ENCODE results near the gene ZNF511. TPM values are rescaled to one million over a fixed set of nuclear protein-coding genes. Genes with fewer than 3 reads are reported as not detected.

Gene ZNF511
- total RNA-seq, 1 experiment from 2014 or later, result 89.4 TPM

- Histone ChIP-seq H2BK12ac (ENCODE audit: insufficient read length, low read depth, low read length) (no peak overlapping the region), H3K4ac (ENCODE audit: low read depth, low read length) (no peak overlapping the region), H3K27ac (ENCODE audit: insufficient read length, low read depth, low read length) (no peak overlapping the region), H2AFZ (ENCODE audit: low read length) (no peak overlapping the region), H3K79me1 (ENCODE audit: insufficient read depth, low read depth, low read length, poor library complexity, severe bottlenecking) (no peaks in the 10 kb centered on the region), H2BK120ac (ENCODE audit: low read depth, low read length, poor library complexity, severe bottlenecking) (no peak overlapping the region), H3K18ac (ENCODE audit: insufficient read length, low read depth, low read length) (no peak overlapping the region), H4K91ac (ENCODE audit: insufficient read length, low read depth, low read length) (no peak overlapping the region), H3K14ac (ENCODE audit: insufficient read depth, low read length) (no peak overlapping the region), H4K5ac (ENCODE audit: insufficient read length, low read depth, low read length) (no peak overlapping the region), H3T11ph (ENCODE audit: low read length) (no peak overlapping the region), H3K27me3 (ENCODE audit: insufficient read depth, low read length) (no peaks in the 10 kb centered on the region; the same call in 1 of the 2 replicates), H2AK5ac (ENCODE audit: insufficient read length, low read length) (no peak overlapping the region), H3K79me2 (ENCODE audit: insufficient read depth, low read length) (no peaks in the 10 kb centered on the region), H2BK20ac (ENCODE audit: low read depth, low read length, poor library complexity, severe bottlenecking) (no peak overlapping the region), H2BK15ac (ENCODE audit: low read depth, low read length) (no peak overlapping the region), H2BK5ac (ENCODE audit: insufficient read length, low read length) (no peak overlapping the region), H3K4me1 (ENCODE audit: insufficient read depth, low read length) (no peaks in the 10 kb centered on the region), H3K9ac (ENCODE audit: extremely low read depth, insufficient read length, low read length) (no peak overlapping the region), H3K23me2 (ENCODE audit: insufficient read length, low read depth, low read length, poor library complexity, severe bottlenecking) (peaks cover 7% of the 10 kb centered on the region), H3K4me2 (ENCODE audit: insufficient read depth, insufficient read length, low read length) (peak overlapping the region; percentile 52), H4K20me1 (ENCODE audit: control insufficient read depth, insufficient read depth, insufficient read length) (peaks cover 3% of the 10 kb centered on the region), H3K56ac (ENCODE audit: insufficient read length, low read depth, low read length) (no peak overlapping the region), H3K9me3 (ENCODE audit: control insufficient read depth, low read depth, low read length) (no peaks in the 10 kb centered on the region), H4K8ac (replicated peaks; ENCODE audit: insufficient read length, low read depth, low read length) (no peak overlapping the region), H3K23ac (ENCODE audit: insufficient read length, low read depth, low read length) (no peak overlapping the region)
- WGBS (ENCODE audit: extremely low coverage, insufficient read length, low lambda C conversion rate), result no CpG with 5 or more reads among the region's 14 CpGs
- no peak for DNase-seq
- Mint-ChIP-seq H3K4me1 (peaks cover 3 to 20% of the 10 kb centered on the region in 2 experiments; a peak in 3 of 4 replicates), H3K36me3 (ENCODE audit: insufficient read depth in 1 of 3, low read depth in 3 of 3) (no peaks in the 10 kb centered on the region), H3K9me3 (no peaks in the 10 kb centered on the region), H3K27me3 (ENCODE audit: low read depth) (peaks cover 19% of the 10 kb centered on the region), H3K27ac (no peak overlapping the region), H3K4me3 (peak overlapping the region in 1 of 2 experiments; percentile 79; a peak in 2 of 5 replicates)
- TF ChIP-seq CTCF (conservative IDR thresholded peaks at IDR 0.05), result no peak
These were observed 46.0 kb upstream of the ZNF511 start for GRCh38 chr10:133262696-133263095.
